Testis (tissue), 3 donors: Measurements from ENCODE around the gene GCLM. TPM values are rescaled to one million over a fixed set of nuclear protein-coding genes. Genes with fewer than 3 reads are reported as not detected.

ENCODE experiments used
- DNase-seq: peaks from one replicate; pipeline ENCODE4 v3.0.0-alpha.2; 2019
- H3K27ac ChIP-seq, 2 donors: fragments of 200-600 bp; sonication (generic); one replicate each; pipeline ENCODE4 v1.5.1; 2019
- H3K27me3 ChIP-seq: fragments of 200-600 bp; sonication (generic); one replicate; pipeline ENCODE4 v1.5.1; 2019
- H3K36me3 ChIP-seq: fragments of 200-600 bp; sonication (generic); one replicate; pipeline ENCODE4 v1.5.1; 2017; ENCODE audit warnings: low read depth; ENCODE audit errors: missing control alignments
- H3K4me1 ChIP-seq: fragments of 200-600 bp; sonication (generic); one replicate; pipeline ENCODE4 v1.5.1; 2019
- H3K4me3 ChIP-seq, 2 donors: fragments of 200-600 bp; sonication (generic); one replicate each; pipeline ENCODE4 v1.5.1; 2017 to 2019
- H3K9me3 ChIP-seq: fragments of 200-600 bp; sonication (generic); one replicate; pipeline ENCODE4 v1.5.1; 2017
- CTCF ChIP-seq, 3 experiments: fragments of 450-650 bp in 2 of 3; fragments of 200-600 bp in 1 of 3; sonication (generic) in 1 of 3; IDR thresholded peaks; one replicate each; pipeline ENCODE4 v1.5.1; 2016 to 2019; ENCODE audit warnings: antibody characterized with exemption in 3 of 3, mild to moderate bottlenecking in 2 of 3, moderate library complexity in 1 of 3
- POLR2A ChIP-seq: fragments of 450-650 bp; IDR thresholded peaks from one replicate; pipeline ENCODE4 v1.6.1; 2017; ENCODE audit warnings: antibody characterized with exemption, mild to moderate bottlenecking, moderate library complexity
- WGBS, 2 donors: methylation state at CpG; one replicate each; pipeline ENCODE4 v1.1.5; 2018; 5-methylcytosine and 5-hydroxymethylcytosine counted together
- intact Hi-C: fragments of 100-400 bp; cut with DNase I; formaldehyde crosslinking; loops from one replicate; pipeline ENCODE4 v1.15.1; 2023; ENCODE audit warnings: low total_unique reads
- polyA plus RNA-seq: library from polyadenylated mRNA; stranded (reverse); fragments of 350-450 nt; fragmentation: Illumina TruSeq; extraction: RNeasy Lipid Tissue Mini Kit (QIAGEN cat#74804); gene quantifications from one replicate; pipeline ENCODE4 v1.2.3, GENCODE V29; 2014; ENCODE audit warnings: low read depth, low replicate concordance; ENCODE audit not compliant: insufficient read depth
- total RNA-seq, 2 donors: library from RNA; depleted of rRNA; stranded (reverse); fragments of >200 nt; gene quantifications; one replicate each; pipeline ENCODE4 v1.2.3, GENCODE V29; 2016

The GCLM gene
- total and polyA plus RNA-seq, 3 donors from 2014 or later: 4.9 to 11.8 (median 5.2) TPM

GRCh38 chr1:93846206-93846991 lies 62.8 kb downstream of the GCLM start:
- Histone ChIP-seq H3K9me3 (no peaks in the 10 kb centered on the region), H3K27me3 (no peaks in the 10 kb centered on the region), H3K4me1 (peaks cover 44% of the 10 kb centered on the region), H3K27ac (peak overlapping the region; percentile 95 to 99), H3K36me3 (no peaks in the 10 kb centered on the region), H3K4me3 (peak overlapping the region; percentile 79 to 93)
- intact Hi-C loops: loop anchor here (10.0 kb wide), 2 partner anchors 222 to 402 kb away; partner anchors contain the start of gene FNBP1L
- 0 to 1% methylated on average over 1 to 70 of the region's 94 CpGs for WGBS, 2 donors
- TF ChIP-seq CTCF (IDR thresholded peaks at IDR 0.05) (peak; percentile 20 to 46 (median 35)), POLR2A (no peak)
- peak; percentile 93 for DNase-seq

- Histone ChIP-seq H3K27me3 (no peaks in the 10 kb centered on the region), H3K4me3 (peak overlapping the region; percentile 79 to 93), H3K27ac (peak overlapping the region; percentile 95 to 99), H3K9me3 (no peaks in the 10 kb centered on the region), H3K4me1 (peaks cover 51% of the 10 kb centered on the region), H3K36me3 (no peaks in the 10 kb centered on the region)
- no peak for TF ChIP-seq POLR2A
- TF ChIP-seq CTCF (IDR thresholded peaks at IDR 0.05): no peak
- WGBS, 2 donors: 11 to 16% methylated on average over 16 of the region's 16 CpGs
- DNase-seq: peak; percentile 31
- intact Hi-C loops: loop anchor here (10.0 kb wide), 2 partner anchors 221 to 401 kb away; partner anchors contain the start of gene FNBP1L
These were observed 63.6 kb downstream of the GCLM start for GRCh38 chr1:93845538-93846205.

GRCh38 chr1:93844262-93845045 lies 64.8 kb downstream of the GCLM start:
- H3K4me3 ChIP-seq: no peak overlapping the region
- intact Hi-C loops: loop anchor here (10.0 kb wide), 2 partner anchors 220 to 400 kb away; partner anchors contain the start of gene FNBP1L
- H3K27me3 ChIP-seq: no peaks in the 10 kb centered on the region

More at GRCh38 chr1:93844262-93845045, 64.8 kb downstream of the GCLM start:
- DNase-seq: peak; percentile 76
- no peaks in the 10 kb centered on the region for H3K9me3 ChIP-seq
- H3K27ac ChIP-seq: peak overlapping the region; percentile 95 to 99
- TF ChIP-seq CTCF (IDR thresholded peaks at IDR 0.05): peak; percentile 38 to 83 (median 62)
- TF ChIP-seq POLR2A: no peak
- no peaks in the 10 kb centered on the region for H3K36me3 ChIP-seq
- H3K4me1 ChIP-seq: peaks cover 56% of the 10 kb centered on the region
- 46 to 61% methylated on average over 8 of the region's 8 CpGs for WGBS, 2 donors
